ENCODE results near the gene AVEN.
A peak's percentile ranks its signal among the peaks of the same experiment; 100 is the strongest.

DNA sequence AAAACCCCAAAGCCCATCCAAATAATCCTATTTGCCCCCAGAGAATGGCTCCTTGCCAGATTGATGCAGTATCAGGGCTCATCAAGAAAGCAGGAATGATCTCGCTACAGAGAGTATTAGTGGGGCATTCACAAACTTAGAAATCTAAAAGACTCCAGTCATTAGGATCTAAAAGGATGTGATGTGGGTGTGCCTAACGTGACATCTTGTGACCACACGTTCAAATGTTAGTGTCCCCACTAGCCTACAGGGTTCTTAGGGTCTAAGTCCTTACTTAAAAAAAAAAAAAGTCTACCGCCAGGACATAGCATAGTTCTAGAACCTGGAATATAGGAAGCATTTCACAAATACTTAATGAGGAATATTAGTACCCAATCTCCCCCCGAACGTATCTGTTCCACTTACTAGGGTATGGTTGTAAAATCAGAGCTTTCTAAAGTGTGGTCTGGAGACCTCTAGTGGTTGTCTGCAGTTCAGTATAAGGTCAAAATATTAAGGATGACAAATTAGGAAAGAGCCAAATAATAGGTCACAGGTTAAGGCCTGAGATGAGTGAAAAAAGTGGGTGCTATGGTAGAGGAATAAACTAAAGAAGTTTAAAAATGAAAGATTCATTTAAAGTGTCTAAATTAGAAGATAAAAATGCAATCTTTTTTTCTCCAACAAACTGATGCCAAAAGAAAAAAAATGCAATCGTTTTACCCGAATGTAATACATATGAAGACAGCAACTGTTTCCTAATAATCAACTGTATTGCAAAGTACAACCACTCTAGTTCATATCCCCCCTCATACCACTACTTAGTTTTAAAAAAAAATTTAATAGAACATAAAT lies 75.0 kb downstream of the AVEN start:
- TF ChIP-seq EZH2 (IDR thresholded peaks at IDR 0.05; ENCODE audit: borderline replicate concordance, low read length): no peak
- TF ChIP-seq, protein P1, sequence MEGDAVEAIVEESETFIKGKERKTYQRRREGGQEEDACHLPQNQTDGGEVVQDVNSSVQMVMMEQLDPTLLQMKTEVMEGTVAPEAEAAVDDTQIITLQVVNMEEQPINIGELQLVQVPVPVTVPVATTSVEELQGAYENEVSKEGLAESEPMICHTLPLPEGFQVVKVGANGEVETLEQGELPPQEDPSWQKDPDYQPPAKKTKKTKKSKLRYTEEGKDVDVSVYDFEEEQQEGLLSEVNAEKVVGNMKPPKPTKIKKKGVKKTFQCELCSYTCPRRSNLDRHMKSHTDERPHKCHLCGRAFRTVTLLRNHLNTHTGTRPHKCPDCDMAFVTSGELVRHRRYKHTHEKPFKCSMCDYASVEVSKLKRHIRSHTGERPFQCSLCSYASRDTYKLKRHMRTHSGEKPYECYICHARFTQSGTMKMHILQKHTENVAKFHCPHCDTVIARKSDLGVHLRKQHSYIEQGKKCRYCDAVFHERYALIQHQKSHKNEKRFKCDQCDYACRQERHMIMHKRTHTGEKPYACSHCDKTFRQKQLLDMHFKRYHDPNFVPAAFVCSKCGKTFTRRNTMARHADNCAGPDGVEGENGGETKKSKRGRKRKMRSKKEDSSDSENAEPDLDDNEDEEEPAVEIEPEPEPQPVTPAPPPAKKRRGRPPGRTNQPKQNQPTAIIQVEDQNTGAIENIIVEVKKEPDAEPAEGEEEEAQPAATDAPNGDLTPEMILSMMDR (IDR thresholded peaks at IDR 0.05; ENCODE audit: low read length): peak; percentile 77

All from OCI-LY1 (cell line).